Stimulated activated CD4-positive, alpha-beta T cell treated with anti-CD3 and anti-CD28 coated beads, Interleukin-4, amount 100 ng/mL, for 48 hours (primary cell): ENCODE measurements around the gene LDLRAD4.
"Not testable (repeated sequence)": the region's sequence is repeated elsewhere in the genome, so short reads cannot be mapped to it uniquely, and the experiment has no call there.

Experiments
- DNase-seq, 2 donors: peaks; one replicate each; pipeline ENCODE4 v3.0.0-alpha.2; 2020; ENCODE audit warnings: low read depth in 2 of 2

LDLRAD4 gene

GRCh38 chr18:13336841-13337240, 118.3 kb downstream of the LDLRAD4 start:
- no peak for DNase-seq

GRCh38 chr18:13337369-13337768, 118.8 kb downstream of the LDLRAD4 start:
- DNase-seq = no peak

GRCh38 chr18:13338318-13338717, 119.8 kb downstream of the LDLRAD4 start:
- no peak for DNase-seq

GRCh38 chr18:13339653-13340052, 121.1 kb downstream of the LDLRAD4 start:
- DNase-seq = no peak

GRCh38 chr18:13346449-13346848, 127.9 kb downstream of the LDLRAD4 start:
- DNase-seq = not testable (repeated sequence)

GRCh38 chr18:13353084-13353823, 134.7 kb downstream of the LDLRAD4 start:
- DNase-seq = no peak

GRCh38 chr18:13354402-13354801, 135.8 kb downstream of the LDLRAD4 start:
- DNase-seq = no peak

- no peak for DNase-seq
Observed at GRCh38 chr18:13356032-13356431, 137.5 kb downstream of the LDLRAD4 start.

GRCh38 chr18:13357289-13357688, 138.7 kb downstream of the LDLRAD4 start:
- DNase-seq = no peak

- no peak for DNase-seq
Observed at GRCh38 chr18:13359210-13359609, 140.7 kb downstream of the LDLRAD4 start.

- DNase-seq = no peak
Observed at GRCh38 chr18:13361431-13361830, 142.9 kb downstream of the LDLRAD4 start.

- DNase-seq = no peak
Observed at GRCh38 chr18:13362051-13362450, 143.5 kb downstream of the LDLRAD4 start.

GRCh38 chr18:13362607-13363006, 144.0 kb downstream of the LDLRAD4 start:
- DNase-seq = no peak

GRCh38 chr18:13363359-13363758, 144.8 kb downstream of the LDLRAD4 start:
- DNase-seq = no peak

- no peak for DNase-seq
Observed at GRCh38 chr18:13364721-13365205, 146.2 kb downstream of the LDLRAD4 start.

- DNase-seq = no peak
Observed at GRCh38 chr18:13366131-13366530, 147.6 kb downstream of the LDLRAD4 start.

- DNase-seq = no peak
Observed at GRCh38 chr18:13366541-13366940, 148.0 kb downstream of the LDLRAD4 start.

GRCh38 chr18:13366962-13367892, 148.7 kb downstream of the LDLRAD4 start:
- no peak for DNase-seq

GRCh38 chr18:13368080-13368813, 149.7 kb downstream of the LDLRAD4 start:
- DNase-seq = no peak

GRCh38 chr18:13369353-13369752, 150.8 kb downstream of the LDLRAD4 start:
- DNase-seq = no peak

- no peak for DNase-seq
Observed at GRCh38 chr18:13369756-13370510, 151.4 kb downstream of the LDLRAD4 start.
